ENCODE data around the gene AIM2.
"Not testable (repeated sequence)": the region's sequence is repeated elsewhere in the genome, so short reads cannot be mapped to it uniquely, and the experiment has no call there.

AIM2 gene

DNA sequence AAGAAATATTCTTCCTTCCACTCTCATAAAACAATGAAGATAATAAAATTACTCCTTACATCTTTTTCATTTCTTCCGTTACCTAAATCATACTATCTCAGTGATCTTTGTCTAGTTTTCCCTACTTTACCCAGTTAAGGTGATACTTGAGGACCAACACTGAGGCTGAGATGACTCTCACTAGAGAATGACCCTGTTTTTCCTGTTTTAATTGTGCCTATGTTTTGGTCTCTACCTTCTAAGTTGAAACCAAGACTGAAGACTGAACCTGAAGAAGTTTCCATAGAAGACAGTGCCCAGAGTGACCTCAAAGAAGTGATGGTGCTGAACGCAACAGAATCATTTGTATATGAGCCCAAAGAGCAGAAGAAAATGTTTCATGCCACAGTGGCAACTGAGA lies 25.1 kb downstream of the AIM2 start:
- Histone ChIP-seq H3K4me3 (ENCODE audit: low read depth, low read length) (no peak overlapping the region), H3K27ac (ENCODE audit: low read depth, low read length) (no peak overlapping the region), H3K27me3 (ENCODE audit: control insufficient read depth, insufficient read depth, low read length) (no peaks in the 10 kb centered on the region), H3K36me3 (ENCODE audit: control insufficient read depth, insufficient read depth, low read length) (no peaks in the 10 kb centered on the region; the same call in 1 of the 2 replicates), H3K9me3 (ENCODE audit: control insufficient read depth, insufficient read depth, low read depth, low read length) (no peaks in the 10 kb centered on the region), H3K4me1 (ENCODE audit: control insufficient read depth, insufficient read depth, low read length) (peaks cover 4% of the 10 kb centered on the region; the same call in 1 of the 2 replicates), H3K9ac (ENCODE audit: low read length) (no peak overlapping the region)

DNA sequence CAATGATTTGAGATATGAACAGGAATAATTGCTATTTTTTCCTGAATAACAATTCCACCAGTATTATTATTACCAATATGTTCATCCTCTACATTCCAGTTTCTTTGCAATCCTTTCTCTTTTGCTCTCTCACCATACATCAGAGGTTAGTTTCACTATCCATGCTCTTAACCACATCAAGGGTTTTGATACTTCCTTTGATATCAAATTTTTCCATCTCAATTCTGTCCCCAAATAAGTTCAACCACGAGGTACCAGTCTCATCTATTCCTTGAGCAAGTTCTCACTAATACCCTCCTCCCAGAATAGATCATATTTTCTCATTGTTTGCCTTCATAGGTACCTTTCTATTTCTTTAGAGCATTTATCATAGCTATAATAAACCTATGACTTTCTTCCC lies 30.1 kb downstream of the AIM2 start:
- not testable (repeated sequence) for H3K4me3 ChIP-seq (ENCODE audit: low read depth, low read length); H3K4me1 ChIP-seq (ENCODE audit: control insufficient read depth, insufficient read depth, low read length); H3K9ac ChIP-seq (ENCODE audit: low read length); H3K27me3 ChIP-seq (ENCODE audit: control insufficient read depth, insufficient read depth, low read length); H3K27ac ChIP-seq (ENCODE audit: low read depth, low read length); H3K36me3 ChIP-seq (ENCODE audit: control insufficient read depth, insufficient read depth, low read length); H3K9me3 ChIP-seq (ENCODE audit: control insufficient read depth, insufficient read depth, low read depth, low read length)

GRCh38 chr1:159040893-159041724 lies 35.5 kb downstream of the AIM2 start:
- no peaks in the 10 kb centered on the region for H3K4me1 ChIP-seq (ENCODE audit: control insufficient read depth, insufficient read depth, low read length)

DNA sequence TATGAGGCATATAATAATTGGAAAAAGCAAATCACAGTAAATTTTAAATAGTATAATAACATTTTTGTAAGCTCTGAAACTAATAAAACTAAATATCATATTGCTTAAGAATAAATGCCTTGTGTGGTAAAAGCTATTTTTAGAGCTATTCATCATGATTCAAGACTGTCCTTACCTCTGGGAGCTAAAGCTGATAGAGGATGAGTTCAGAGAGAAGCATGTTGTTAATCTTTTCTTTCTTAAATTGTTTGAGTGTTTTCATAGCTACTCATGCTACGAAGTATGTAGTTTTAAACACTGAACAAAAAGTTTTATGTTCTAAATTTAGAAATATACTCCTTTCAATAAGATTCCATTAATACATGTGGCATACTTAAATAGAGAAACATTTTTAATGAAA lies 36.4 kb downstream of the AIM2 start:
- Histone ChIP-seq H3K9me3 (ENCODE audit: control insufficient read depth, insufficient read depth, low read depth, low read length) (no peaks in the 10 kb centered on the region), H3K4me3 (ENCODE audit: low read depth, low read length) (no peak overlapping the region), H3K4me1 (ENCODE audit: control insufficient read depth, insufficient read depth, low read length) (no peaks in the 10 kb centered on the region), H3K27ac (ENCODE audit: low read depth, low read length) (no peak overlapping the region), H3K27me3 (ENCODE audit: control insufficient read depth, insufficient read depth, low read length) (no peaks in the 10 kb centered on the region), H3K36me3 (ENCODE audit: control insufficient read depth, insufficient read depth, low read length) (no peaks in the 10 kb centered on the region), H3K9ac (ENCODE audit: low read length) (no peak overlapping the region)

More at GRCh38 chr1:159040893-159041724, 35.5 kb downstream of the AIM2 start:
- Histone ChIP-seq H3K4me3 (ENCODE audit: low read depth, low read length) (no peak overlapping the region), H3K36me3 (ENCODE audit: control insufficient read depth, insufficient read depth, low read length) (no peaks in the 10 kb centered on the region), H3K9me3 (ENCODE audit: control insufficient read depth, insufficient read depth, low read depth, low read length) (no peaks in the 10 kb centered on the region), H3K27ac (ENCODE audit: low read depth, low read length) (no peak overlapping the region), H3K9ac (ENCODE audit: low read length) (no peak overlapping the region), H3K27me3 (ENCODE audit: control insufficient read depth, insufficient read depth, low read length) (no peaks in the 10 kb centered on the region)

DNA sequence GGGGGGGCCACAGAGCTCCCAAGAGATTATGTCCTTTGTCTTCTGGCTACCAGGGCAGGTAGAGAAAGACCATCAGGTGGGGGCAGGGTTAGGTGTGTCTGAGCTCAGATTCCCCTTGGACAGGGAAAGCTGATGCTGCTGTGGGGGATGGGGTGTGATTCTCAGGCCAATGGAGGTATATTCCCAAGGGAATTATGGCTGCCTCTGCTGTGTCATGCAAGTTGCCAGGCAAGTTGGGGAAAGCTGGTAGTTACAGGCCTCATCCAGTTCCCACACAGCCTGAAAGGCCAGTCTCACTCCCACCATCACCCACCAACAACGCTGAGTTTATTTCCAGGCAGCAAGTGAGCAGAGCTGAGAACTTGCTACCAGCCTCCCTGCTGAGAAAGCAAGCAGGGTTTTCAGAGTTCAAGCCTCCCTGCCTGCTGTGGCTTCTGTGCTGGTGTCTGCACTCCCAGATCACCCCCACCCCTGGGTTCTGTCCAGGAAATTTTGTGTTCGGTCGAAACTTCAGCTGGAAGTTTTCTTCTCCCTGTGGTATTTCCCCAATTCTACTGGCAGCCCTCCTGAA lies 45.6 kb downstream of the AIM2 start:
- H3K27ac ChIP-seq (ENCODE audit: low read depth, low read length): no peak overlapping the region; the same call in 1 of the 2 replicates
- peaks cover 13% of the 10 kb centered on the region for H3K4me1 ChIP-seq (ENCODE audit: control insufficient read depth, insufficient read depth, low read length)
- H3K27me3 ChIP-seq (ENCODE audit: control insufficient read depth, insufficient read depth, low read length): no peaks in the 10 kb centered on the region
- H3K9ac ChIP-seq (ENCODE audit: low read length): peak overlapping the region; percentile 2
- no peaks in the 10 kb centered on the region for H3K9me3 ChIP-seq (ENCODE audit: control insufficient read depth, insufficient read depth, low read depth, low read length)
- no peaks in the 10 kb centered on the region for H3K36me3 ChIP-seq (ENCODE audit: control insufficient read depth, insufficient read depth, low read length)
- no peak overlapping the region for H3K4me3 ChIP-seq (ENCODE audit: low read depth, low read length)

- H3K27ac ChIP-seq (ENCODE audit: low read depth, low read length): no peak overlapping the region
- H3K9ac ChIP-seq (ENCODE audit: low read length): no peak overlapping the region
- H3K4me3 ChIP-seq (ENCODE audit: low read depth, low read length): no peak overlapping the region
- H3K36me3 ChIP-seq (ENCODE audit: control insufficient read depth, insufficient read depth, low read length): no peaks in the 10 kb centered on the region
- no peaks in the 10 kb centered on the region for H3K9me3 ChIP-seq (ENCODE audit: control insufficient read depth, insufficient read depth, low read depth, low read length)
- no peaks in the 10 kb centered on the region for H3K27me3 ChIP-seq (ENCODE audit: control insufficient read depth, insufficient read depth, low read length)
- H3K4me1 ChIP-seq (ENCODE audit: control insufficient read depth, insufficient read depth, low read length): peaks cover 13% of the 10 kb centered on the region
Observed at GRCh38 chr1:159030311-159030710, 46.3 kb downstream of the AIM2 start.

GRCh38 chr1:159026841-159027240 lies 49.7 kb downstream of the AIM2 start:
- H3K27ac ChIP-seq (ENCODE audit: low read depth, low read length); H3K9me3 ChIP-seq (ENCODE audit: control insufficient read depth, insufficient read depth, low read depth, low read length); H3K4me3 ChIP-seq (ENCODE audit: low read depth, low read length); H3K9ac ChIP-seq (ENCODE audit: low read length); H3K27me3 ChIP-seq (ENCODE audit: control insufficient read depth, insufficient read depth, low read length); H3K36me3 ChIP-seq (ENCODE audit: control insufficient read depth, insufficient read depth, low read length): not testable (repeated sequence)
- H3K4me1 ChIP-seq (ENCODE audit: control insufficient read depth, insufficient read depth, low read length): peaks cover 25% of the 10 kb centered on the region

DNA sequence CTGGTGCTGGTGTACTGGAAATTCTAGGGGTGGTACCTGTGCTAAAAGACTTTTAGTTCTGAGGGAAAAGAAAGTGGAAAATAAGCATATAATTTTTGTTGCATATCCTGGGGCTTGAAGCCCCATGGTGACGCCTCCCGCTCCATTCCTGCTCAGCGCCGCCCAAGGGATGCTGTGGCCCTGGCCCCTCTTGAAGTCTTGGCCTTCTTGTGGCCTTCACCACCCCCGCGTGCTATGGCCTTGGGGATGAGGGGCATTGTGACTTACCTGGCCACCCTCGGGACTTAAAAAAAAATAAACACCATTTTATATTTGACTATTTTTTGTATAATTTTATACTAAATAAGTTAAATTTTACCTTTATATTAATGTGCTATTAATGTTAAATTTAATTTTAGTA lies 51.5 kb downstream of the AIM2 start:
- Histone ChIP-seq H3K27me3 (ENCODE audit: control insufficient read depth, insufficient read depth, low read length) (no peaks in the 10 kb centered on the region), H3K27ac (ENCODE audit: low read depth, low read length) (no peak overlapping the region), H3K36me3 (ENCODE audit: control insufficient read depth, insufficient read depth, low read length) (no peaks in the 10 kb centered on the region), H3K9me3 (ENCODE audit: control insufficient read depth, insufficient read depth, low read depth, low read length) (no peaks in the 10 kb centered on the region), H3K4me1 (ENCODE audit: control insufficient read depth, insufficient read depth, low read length) (peaks cover 13% of the 10 kb centered on the region), H3K9ac (ENCODE audit: low read length) (no peak overlapping the region), H3K4me3 (ENCODE audit: low read depth, low read length) (no peak overlapping the region)

- no peak overlapping the region for H3K27ac ChIP-seq (ENCODE audit: low read depth, low read length)
- no peaks in the 10 kb centered on the region for H3K36me3 ChIP-seq (ENCODE audit: control insufficient read depth, insufficient read depth, low read length)
- H3K4me1 ChIP-seq (ENCODE audit: control insufficient read depth, insufficient read depth, low read length): peaks cover 13% of the 10 kb centered on the region
- no peak overlapping the region for H3K9ac ChIP-seq (ENCODE audit: low read length)
- H3K27me3 ChIP-seq (ENCODE audit: control insufficient read depth, insufficient read depth, low read length): no peaks in the 10 kb centered on the region
- no peak overlapping the region for H3K4me3 ChIP-seq (ENCODE audit: low read depth, low read length)
- H3K9me3 ChIP-seq (ENCODE audit: control insufficient read depth, insufficient read depth, low read depth, low read length): no peaks in the 10 kb centered on the region
Observed at GRCh38 chr1:159023723-159024122, 52.8 kb downstream of the AIM2 start.

GRCh38 chr1:159015440-159015909 lies 61.1 kb downstream of the AIM2 start:
- no peak overlapping the region for H3K9ac ChIP-seq (ENCODE audit: low read length)
- no peak overlapping the region for H3K27ac ChIP-seq (ENCODE audit: low read depth, low read length)
- no peaks in the 10 kb centered on the region; the same call in 1 of the 2 replicates for H3K27me3 ChIP-seq (ENCODE audit: control insufficient read depth, insufficient read depth, low read length)
- H3K4me1 ChIP-seq (ENCODE audit: control insufficient read depth, insufficient read depth, low read length): no peaks in the 10 kb centered on the region
- H3K4me3 ChIP-seq (ENCODE audit: low read depth, low read length): no peak overlapping the region
- no peaks in the 10 kb centered on the region for H3K9me3 ChIP-seq (ENCODE audit: control insufficient read depth, insufficient read depth, low read depth, low read length)
- H3K36me3 ChIP-seq (ENCODE audit: control insufficient read depth, insufficient read depth, low read length): no peaks in the 10 kb centered on the region; the same call in 1 of the 2 replicates

DNA sequence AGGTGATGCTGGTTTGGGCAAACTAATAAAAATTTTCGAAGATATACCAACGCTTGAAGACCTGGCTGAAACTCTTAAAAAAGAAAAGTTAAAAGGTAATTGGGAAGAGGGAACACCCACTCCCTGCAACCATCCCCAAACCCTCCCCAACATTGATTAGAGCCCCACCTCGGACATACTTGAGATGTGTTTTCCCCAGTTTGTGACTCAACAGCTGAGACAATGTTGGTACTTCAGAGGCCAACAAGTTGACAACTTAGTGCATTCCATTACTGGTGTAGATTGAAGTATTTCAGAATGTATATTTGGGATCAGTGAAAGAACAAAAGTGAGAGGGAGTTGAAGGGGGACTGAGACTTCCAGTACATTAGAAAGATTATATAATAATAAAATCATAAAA lies 61.7 kb downstream of the AIM2 start:
- H3K9me3 ChIP-seq (ENCODE audit: control insufficient read depth, insufficient read depth, low read depth, low read length): no peaks in the 10 kb centered on the region
- no peak overlapping the region for H3K4me3 ChIP-seq (ENCODE audit: low read depth, low read length)
- H3K27ac ChIP-seq (ENCODE audit: low read depth, low read length): no peak overlapping the region
- H3K27me3 ChIP-seq (ENCODE audit: control insufficient read depth, insufficient read depth, low read length): no peaks in the 10 kb centered on the region; the same call in 1 of the 2 replicates
- no peaks in the 10 kb centered on the region; the same call in 1 of the 2 replicates for H3K36me3 ChIP-seq (ENCODE audit: control insufficient read depth, insufficient read depth, low read length)
- H3K4me1 ChIP-seq (ENCODE audit: control insufficient read depth, insufficient read depth, low read length): peaks cover 5% of the 10 kb centered on the region
- H3K9ac ChIP-seq (ENCODE audit: low read length): no peak overlapping the region

All from HUES6 (cell line).